CD1c-positive myeloid dendritic cell (primary cell): ENCODE measurements around the gene TARBP1.

ENCODE experiments used
- DNase-seq: peaks from one replicate; pipeline ENCODE4 v3.0.0-alpha.2; 2016; ENCODE audit errors: extremely low spot score

The TARBP1 gene

DNA sequence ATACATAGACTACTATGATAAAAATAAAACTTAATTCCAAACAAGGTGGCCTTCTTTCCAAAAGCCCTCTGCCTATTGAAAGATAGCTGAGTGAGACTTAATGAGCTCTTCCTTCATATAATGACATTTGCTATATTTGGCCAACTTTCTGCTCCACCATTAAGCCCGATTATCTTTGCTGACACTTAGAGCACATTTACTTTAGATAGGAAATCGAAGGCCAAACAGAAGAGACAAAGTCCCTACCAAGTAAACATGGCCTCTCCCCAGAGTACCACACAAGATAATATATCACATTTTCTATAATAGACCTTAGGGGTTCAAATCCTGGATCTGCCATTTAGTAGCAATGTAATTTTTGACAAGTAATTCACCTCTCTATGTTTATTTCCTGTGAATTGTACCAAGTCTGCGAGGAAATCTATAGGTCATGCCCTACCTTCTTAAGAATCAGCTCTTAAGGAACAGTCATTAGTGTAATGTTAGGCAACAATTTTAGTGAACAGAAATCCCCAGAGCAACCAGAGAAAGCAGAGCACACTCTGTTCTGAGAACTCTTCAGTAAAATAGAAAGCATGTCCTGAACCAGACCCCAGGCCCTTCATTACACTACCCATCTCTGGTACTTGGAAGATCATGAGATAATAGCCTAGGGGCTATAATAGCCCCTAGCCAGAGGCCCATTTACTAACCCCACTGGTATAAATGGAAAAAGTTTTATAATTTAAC lies 123.0 kb downstream of the TARBP1 start:
- no peak for DNase-seq

DNA sequence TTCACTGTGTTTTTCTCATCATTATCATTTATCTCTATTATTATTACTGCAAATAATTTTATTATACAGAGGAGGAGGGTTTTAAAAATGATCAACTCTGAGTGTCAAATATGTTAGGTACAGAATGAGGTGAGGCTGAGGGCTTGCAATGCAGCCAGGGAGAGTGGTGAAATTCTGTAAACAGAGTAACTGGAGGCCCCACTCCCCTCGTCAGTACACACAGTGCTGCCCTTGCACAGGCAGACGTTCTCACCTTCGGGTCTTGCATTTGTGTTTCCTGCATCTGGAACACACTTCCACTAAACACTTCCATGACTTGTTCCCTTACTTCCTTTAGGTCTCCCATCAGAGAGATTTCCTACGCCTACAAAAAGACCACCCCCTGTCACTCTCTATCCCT lies 130.0 kb downstream of the TARBP1 start:
- no peak for DNase-seq

DNA sequence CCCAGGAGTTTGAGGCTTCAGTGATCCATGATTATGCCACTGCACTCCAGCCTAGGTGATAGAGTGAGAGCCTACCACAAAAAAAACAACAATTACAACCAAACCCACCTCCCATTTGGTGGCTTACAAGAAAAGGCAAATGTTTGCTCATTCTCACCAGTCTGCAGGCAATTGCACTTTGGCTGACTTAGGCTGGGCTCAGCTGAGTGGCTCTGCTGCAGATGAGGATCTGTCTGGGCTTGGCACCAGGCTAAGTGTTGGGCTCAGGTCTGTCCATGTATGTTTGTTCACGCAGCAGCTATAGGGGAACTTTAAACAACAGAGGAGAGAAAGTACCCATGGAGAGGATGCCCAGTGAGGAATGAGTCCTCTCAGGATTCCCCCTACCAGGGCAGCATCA lies 133.7 kb downstream of the TARBP1 start:
- DNase-seq, result no peak

DNA sequence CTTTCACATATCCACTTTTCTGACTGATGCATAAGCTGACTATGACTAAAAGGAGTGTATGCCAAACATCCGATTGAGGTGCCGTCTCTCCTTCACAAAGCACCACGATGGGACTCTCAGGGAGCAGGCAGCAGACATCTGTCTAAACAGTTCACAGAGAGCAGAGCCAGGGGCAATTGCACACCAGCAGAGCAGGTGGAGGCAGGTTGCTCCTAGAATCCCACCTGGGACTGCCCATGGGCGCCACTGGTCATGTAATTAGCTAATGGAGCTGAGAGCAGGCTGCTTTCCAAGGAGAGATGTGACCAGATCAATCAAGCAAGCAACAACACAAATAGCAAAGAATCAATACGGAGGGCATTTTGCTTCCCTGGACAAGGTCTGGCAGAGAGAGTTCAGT lies 136.2 kb downstream of the TARBP1 start:
- no peak for DNase-seq
